Erythroblast (primary cell): ENCODE measurements around the gene OR51B5.

ENCODE experiments used
- GATA1 ChIP-seq: IDR thresholded peaks from 2 replicates; pipeline ENCODE4 v1.6.1; 2011; ENCODE audit warnings: low read depth, mild to moderate bottlenecking, control low read depth, low read length, moderate library complexity
- POLR2A ChIP-seq: IDR thresholded peaks from 2 replicates; pipeline ENCODE4 v1.6.1; 2011; ENCODE audit warnings: mild to moderate bottlenecking, low read length

DNA sequence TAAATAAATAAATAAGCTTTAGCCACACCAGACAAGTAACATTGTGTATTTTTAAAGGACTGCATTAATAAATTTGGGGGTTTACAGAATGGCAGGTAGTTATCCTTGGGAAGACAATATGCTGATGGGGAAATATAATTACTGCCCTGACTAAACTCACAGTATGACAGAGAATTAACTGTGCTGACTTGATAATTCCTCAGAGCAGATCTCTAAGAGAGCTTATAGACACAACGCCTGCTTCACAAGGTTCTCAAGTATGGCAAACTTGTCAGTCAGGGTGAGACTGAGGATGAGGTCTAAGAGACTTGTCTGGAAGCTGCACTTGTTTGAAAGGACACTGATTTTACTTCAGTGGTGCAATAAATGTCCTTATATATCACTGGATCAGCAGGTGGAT lies 44.9 kb downstream of the OR51B5 start:
- TF ChIP-seq POLR2A (no peak), GATA1 (no peak)
